ENCODE measurements around the gene CA14. TPM values are rescaled to one million over a fixed set of nuclear protein-coding genes. Genes with fewer than 3 reads are reported as not detected.

The CA14 gene
- total and polyA plus RNA-seq, 2 of the 4 experiments (the other 2 are of a cell fraction) = not detected

- ATAC-seq (ENCODE audit: low read depth) (no peak), DNase-seq (no peak)
- no peak overlapping the region for H4K5ac ChIP-seq (ENCODE audit: low read depth, low read length)
- no peak overlapping the region for H2BK20ac ChIP-seq (ENCODE audit: low read depth, low read length)
- H3K14ac ChIP-seq (replicated peaks; ENCODE audit: low read depth, low read length) = no peak overlapping the region
- 0 out of 2 replicates have a peak overlapping the region, but pooled peaks have one; percentile 33 for H2AK5ac ChIP-seq (ENCODE audit: low read depth, low read length)
- no peaks in the 10 kb centered on the region for H4K20me1 ChIP-seq (ENCODE audit: insufficient read depth, low read length)
- no peak overlapping the region for H3K27ac ChIP-seq (ENCODE audit: insufficient read depth, low read length)
- H2AFZ ChIP-seq (replicated peaks; ENCODE audit: low read length, poor library complexity) = no peak overlapping the region
- peaks cover 8% of the 10 kb centered on the region; the same call in 1 of the 2 replicates for H3K9me1 ChIP-seq (ENCODE audit: insufficient read depth, low read length)
- H3K4me2 ChIP-seq (ENCODE audit: low read depth, low read length) = no peak overlapping the region
- H3K56ac ChIP-seq (ENCODE audit: extremely low read depth, insufficient read depth, low read length) = no peak overlapping the region
- no peaks in the 10 kb centered on the region for H3K9me3 ChIP-seq (ENCODE audit: control insufficient read depth, insufficient read depth, low read length)
- intact Hi-C loops (cut with micrococcal nuclease) = no loop called here
- H3K4me3 ChIP-seq (ENCODE audit: insufficient read depth, low read depth, low read length) = no peak overlapping the region
- H3K4ac ChIP-seq (ENCODE audit: low read depth, low read length) = no peak overlapping the region
- ChIA-PET POLR2A (ENCODE audit: unreplicated experiment) (interaction anchor here (1.8 kb wide), 1 partner anchor 16 kb away, joined by 6 read pairs; no protein-coding TSS in a partner anchor), CTCF (interaction anchor here (3.1 kb wide), 1 partner anchor 16 kb away, joined by 18 read pairs; no protein-coding TSS in a partner anchor)
- H3K18ac ChIP-seq (ENCODE audit: low read depth, low read length) = no peak overlapping the region
- no TSS peak for BruUV-seq (replicated peaks)
- H3K79me1 ChIP-seq (ENCODE audit: low read depth in 1 of 2, low read length in 2 of 2) = peaks cover 18 to 39% of the 10 kb centered on the region in 2 experiments
- no peak overlapping the region for H2BK15ac ChIP-seq (ENCODE audit: low read depth, low read length)
- H3K4me1 ChIP-seq (ENCODE audit: control insufficient read depth, insufficient read depth, low read length) = peaks cover 9% of the 10 kb centered on the region
- H2AK9ac ChIP-seq (replicated peaks; ENCODE audit: low read depth, low read length, poor library complexity) = no peak overlapping the region
- no peak overlapping the region for H2BK5ac ChIP-seq (ENCODE audit: low read depth, low read length, poor library complexity, severe bottlenecking)
- TF ChIP-seq RFX5 (IDR thresholded peaks at IDR 0.05; ENCODE audit: low read depth, low read length) = no peak
- no peak for TF ChIP-seq MAFK (IDR thresholded peaks at IDR 0.05; ENCODE audit: low read depth, low read length)
- TF ChIP-seq FOS (IDR thresholded peaks at IDR 0.05; ENCODE audit: low read depth, low read length) = no peak
- no peak for TF ChIP-seq RAD21 (IDR thresholded peaks at IDR 0.05; ENCODE audit: low read length)
- TF ChIP-seq, protein P1, sequence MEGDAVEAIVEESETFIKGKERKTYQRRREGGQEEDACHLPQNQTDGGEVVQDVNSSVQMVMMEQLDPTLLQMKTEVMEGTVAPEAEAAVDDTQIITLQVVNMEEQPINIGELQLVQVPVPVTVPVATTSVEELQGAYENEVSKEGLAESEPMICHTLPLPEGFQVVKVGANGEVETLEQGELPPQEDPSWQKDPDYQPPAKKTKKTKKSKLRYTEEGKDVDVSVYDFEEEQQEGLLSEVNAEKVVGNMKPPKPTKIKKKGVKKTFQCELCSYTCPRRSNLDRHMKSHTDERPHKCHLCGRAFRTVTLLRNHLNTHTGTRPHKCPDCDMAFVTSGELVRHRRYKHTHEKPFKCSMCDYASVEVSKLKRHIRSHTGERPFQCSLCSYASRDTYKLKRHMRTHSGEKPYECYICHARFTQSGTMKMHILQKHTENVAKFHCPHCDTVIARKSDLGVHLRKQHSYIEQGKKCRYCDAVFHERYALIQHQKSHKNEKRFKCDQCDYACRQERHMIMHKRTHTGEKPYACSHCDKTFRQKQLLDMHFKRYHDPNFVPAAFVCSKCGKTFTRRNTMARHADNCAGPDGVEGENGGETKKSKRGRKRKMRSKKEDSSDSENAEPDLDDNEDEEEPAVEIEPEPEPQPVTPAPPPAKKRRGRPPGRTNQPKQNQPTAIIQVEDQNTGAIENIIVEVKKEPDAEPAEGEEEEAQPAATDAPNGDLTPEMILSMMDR (conservative IDR thresholded peaks at IDR 0.05; ENCODE audit: low read depth, low read length) = no peak
- TF ChIP-seq BHLHE40 (IDR thresholded peaks at IDR 0.05; ENCODE audit: low read depth, low read length) = no peak
- TF ChIP-seq RCOR1 (IDR thresholded peaks at IDR 0.05; ENCODE audit: insufficient replicate concordance, low read length) = no peak
- no peak for TF ChIP-seq CEBPB (IDR thresholded peaks at IDR 0.05; ENCODE audit: low read depth, low read length)
- WGBS, 2 experiments (ENCODE audit: extremely low coverage in 2 of 2, insufficient read length in 1 of 2) = 100% methylated on average over 2 of the region's 7 CpGs; no CpG with 5 or more reads in 1 of the 2 experiments
- peak overlapping the region; percentile 46; the same call in 1 of the 2 replicates for H4K91ac ChIP-seq (ENCODE audit: insufficient read depth, low read depth, low read length)
- no peak overlapping the region for H4K8ac ChIP-seq (ENCODE audit: low read depth in 2 of 2, low read length in 2 of 2)
- H3K27me3 ChIP-seq (ENCODE audit: control insufficient read depth, insufficient read depth, low read length) = no peaks in the 10 kb centered on the region
- H2BK120ac ChIP-seq (ENCODE audit: low read depth, low read length) = no peak overlapping the region
- no peak overlapping the region for H3K23ac ChIP-seq (ENCODE audit: low read depth, low read length)
- in situ Hi-C loops (cut with MboI; ENCODE audit: low sequenced_read_pairs) = no loop called here
- H3K9ac ChIP-seq (ENCODE audit: low read depth, low read length) = no peak overlapping the region
- peaks cover 7% of the 10 kb centered on the region for H3K36me3 ChIP-seq (ENCODE audit: control insufficient read depth, insufficient read depth, low read length)
- dilution Hi-C loops (cut with HindIII; ENCODE audit: low sequenced_read_pairs, unreplicated experiment) = no loop called here
Observed at GRCh38 chr1:150271291-150271959, 13.9 kb downstream of the CA14 start.
